Nucleus accumbens (tissue), 56 donors: ENCODE data around the gene PRDM5.
A peak's percentile ranks its signal among the peaks of the same experiment; 100 is the strongest.

Experiments
- DNase-seq, 56 donors: peaks; one replicate each; lab custom pipeline; 2025; lab: John Stamatoyannopoulos, UW

PRDM5 gene

DNA sequence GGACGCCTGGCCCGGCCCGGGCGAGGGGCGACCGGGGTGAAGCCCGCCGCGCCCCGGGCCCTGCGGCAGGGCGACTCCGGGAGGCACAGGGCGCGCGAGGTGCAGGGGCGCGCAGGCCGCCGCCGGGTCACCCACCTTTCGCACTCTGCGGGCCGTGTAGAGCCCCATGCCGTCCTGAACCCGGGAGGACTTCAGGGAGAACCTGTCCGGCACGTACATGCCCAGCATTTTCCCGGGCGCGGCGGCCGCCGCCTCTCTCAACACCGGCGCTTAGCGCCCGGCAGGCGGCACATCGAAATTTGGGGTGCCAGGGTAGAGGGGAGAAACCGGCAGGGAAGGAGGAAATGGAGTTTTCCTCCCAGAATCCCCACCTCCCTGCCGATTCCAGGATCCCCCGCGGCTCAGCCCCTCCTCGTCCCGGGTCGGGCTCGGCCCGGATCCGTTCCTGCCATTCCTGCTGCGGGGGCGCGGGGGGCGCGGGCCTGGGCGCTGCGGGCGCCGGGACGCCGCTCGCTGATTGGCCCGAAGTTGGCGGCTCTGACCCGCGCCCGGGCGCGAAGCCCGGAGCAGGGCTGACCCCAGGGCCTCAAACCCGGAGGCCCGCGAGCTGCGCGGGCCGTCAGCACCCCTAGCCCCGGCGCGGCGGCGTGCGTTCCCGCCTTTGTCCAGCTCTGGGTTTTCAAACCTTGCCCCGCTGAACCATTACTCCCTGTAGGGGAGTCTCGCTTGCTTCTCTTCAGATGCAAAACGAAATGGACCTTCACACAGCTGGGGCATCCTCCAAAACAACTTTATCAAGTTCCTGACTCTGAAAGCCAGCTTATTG, at the start of gene PRDM5:
PRDM5 (minus strand) TSS at position 346 of the 826 bp plus-strand sequence; CDS start at position 228, 118 bp downstream.
- peak in 44 of 56 donors; percentile 5 to 65 (median 26) for DNase-seq

DNA sequence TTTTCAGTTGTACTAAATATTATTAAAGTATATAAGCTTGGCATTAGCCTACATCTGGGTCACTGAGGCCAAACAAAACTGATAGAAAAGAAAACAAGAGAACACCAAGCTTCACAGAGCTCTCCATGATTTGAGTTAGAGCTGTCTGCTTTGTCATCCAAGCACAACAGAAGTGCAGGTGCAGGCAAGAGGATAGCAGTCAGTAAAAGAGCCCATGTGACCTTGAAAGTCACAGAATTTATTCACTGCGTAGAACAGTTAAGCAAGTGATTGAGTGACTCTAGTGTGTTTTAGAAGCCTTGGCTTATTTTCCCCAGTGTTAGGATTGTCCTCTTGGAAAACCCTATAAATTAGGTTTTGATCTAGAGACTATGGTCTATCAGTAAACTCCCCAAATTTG, 49.4 kb upstream of the PRDM5 start:
- DNase-seq: no peak

DNA sequence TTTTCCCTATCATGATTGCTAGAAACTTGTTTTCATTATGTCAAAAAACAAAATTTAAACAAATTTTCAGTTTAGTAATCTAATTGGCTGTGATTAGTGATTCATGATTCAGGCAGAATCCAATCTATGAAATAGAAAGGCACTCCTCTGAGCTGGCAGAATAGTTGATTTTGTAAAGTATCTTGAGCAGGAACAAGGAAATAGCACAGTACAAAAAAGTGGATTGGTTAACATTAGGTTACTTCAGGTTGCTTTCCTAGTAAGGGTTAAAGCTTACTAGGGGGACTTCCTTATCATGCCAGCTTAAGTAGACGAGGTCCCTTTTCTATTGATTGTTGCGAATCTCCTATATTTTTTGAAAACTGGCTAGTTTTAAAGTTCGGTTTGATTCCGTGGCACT, 43.4 kb upstream of the PRDM5 start:
- no peak for DNase-seq

DNA sequence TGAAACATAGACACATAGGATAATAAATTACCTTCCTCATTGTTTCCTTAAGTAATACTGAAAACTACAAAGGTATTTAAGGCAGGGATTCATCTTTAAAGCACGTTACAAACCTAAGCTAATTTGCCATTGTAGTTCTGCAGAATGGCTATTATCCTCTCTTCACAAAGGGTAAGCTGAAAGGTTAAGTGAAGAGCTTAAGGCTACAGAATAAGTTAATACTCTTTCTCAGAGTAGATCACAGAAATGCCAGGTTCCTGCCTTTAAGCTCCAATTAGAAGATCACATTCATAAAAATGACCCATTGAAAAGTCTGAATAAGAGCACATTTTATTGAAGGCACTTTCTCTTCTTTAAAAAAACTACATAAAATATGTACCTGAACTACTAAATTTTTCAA, 42.1 kb upstream of the PRDM5 start:
- DNase-seq: no peak

DNA sequence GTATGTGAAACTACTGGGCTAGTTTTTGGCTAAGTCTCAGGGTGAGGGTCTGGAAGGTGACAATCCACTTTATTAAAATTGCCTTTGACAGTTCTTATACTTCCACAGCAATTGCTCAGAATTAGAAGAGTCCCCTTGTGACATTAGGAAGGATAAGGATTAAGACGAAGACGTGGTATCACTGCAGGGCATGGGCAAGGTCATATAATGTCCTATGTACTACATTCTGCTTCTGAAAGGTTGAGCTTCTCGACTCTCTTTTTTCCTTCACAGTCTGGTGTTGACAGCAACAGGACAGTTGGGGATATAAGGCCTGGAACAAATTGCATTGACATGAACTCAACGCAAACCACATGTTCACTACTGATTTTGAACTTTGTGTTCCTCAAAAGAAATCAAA, 40.9 kb upstream of the PRDM5 start:
- no peak for DNase-seq

DNA sequence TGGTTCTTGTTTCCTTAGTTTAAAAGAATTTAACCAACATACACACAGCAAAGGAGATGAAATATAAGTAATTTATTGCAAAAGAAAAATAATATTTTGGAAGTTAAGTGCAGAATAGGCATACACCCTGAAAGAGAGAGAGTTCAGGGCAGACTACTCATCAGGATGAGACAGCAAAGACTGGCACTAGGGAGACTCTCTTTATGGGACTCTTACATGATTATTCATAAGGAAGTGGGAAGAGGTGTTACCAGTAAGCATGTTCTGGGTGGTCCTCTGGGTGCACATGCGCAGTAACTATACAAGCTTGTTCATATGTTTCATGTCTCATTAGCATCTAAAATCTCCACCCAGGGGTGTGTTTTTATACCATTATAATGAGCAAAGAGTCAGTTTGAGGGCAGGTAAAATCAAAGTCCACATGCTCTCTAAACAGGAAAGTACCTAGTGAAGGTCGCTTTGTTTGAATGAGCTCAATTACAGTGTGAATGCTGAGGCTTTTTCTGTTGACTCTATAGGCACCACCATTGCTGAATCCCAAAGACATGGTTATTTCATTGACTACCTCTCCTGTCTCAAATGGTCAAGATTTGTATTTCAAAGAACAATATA, 38.2 kb upstream of the PRDM5 start:
- DNase-seq: no peak

DNA sequence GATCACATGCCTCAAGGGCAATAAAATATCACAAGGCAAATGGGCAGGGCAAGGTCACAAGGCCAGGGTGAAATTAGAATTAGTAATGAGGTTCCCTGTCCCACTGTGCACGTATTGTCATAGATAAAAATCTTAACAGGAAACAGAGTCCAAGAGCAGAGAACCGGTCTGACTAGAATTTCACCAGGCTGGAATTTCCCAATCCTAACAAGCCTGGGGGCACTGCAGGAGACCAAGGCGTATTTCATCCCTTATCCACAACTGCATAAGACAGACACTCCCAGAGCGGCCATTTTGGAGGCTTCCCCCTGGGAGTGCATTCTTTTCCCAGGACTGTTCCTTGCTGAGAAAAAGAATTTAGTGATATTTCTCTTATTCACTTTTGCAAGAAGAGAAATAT, 25.9 kb upstream of the PRDM5 start:
- DNase-seq: no peak

DNA sequence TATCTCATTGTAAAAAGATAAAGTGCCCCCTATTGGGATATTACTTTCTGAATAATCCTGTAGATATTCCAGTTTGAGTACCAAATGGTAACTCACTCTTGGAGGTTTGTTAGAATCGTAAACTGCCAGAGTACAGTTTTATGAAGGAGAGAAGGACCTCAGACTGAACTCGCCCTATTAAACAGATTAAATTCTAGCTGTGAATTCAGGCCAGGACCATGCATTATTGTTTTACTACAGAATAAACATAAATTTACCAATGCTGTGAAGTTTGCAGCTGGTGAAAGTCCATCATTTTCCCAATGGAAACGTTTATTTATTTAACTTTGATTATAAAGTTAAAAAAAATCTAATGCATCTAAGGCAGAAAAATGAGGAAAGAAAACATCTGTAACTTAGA, 20.2 kb upstream of the PRDM5 start:
- no peak for DNase-seq

DNA sequence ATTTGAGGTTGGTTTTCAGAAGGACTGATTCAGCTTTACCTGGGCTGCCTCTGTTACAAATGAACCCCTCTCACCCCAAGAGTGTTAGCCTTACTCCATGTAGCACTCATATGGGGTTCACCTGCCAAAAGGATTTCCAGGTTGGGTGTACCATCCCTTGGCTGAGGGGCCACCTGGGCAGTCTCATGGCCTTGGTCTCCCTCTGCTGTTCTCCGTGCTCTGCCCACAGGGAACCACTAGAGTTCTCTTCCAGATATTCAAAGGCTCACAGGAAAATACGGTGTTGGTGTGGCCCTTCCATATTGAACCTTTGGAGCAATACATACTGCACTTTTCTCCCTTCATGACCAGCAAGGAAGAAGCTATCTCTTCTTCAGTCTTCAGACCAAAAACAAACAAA, 18.0 kb upstream of the PRDM5 start:
- no peak for DNase-seq

DNA sequence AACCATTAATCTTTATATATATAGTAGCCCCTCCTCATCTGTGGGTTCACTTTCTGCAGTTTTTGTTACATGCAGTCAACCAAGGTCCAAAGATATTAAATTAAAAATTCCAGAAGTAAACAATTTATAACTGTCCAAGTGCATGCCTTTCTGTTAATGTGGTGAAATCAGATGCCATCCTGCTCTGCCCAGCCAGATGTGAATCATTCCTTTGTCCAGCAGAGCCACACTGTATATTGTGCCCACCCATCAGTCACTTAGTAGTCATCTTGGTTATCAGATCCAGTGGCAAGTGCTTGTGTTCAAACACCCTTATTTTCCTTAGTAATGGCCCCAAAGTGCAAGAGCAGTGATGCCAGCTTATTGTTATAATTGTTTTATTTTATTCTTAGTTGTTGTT, 17.2 kb upstream of the PRDM5 start:
- no peak for DNase-seq

DNA sequence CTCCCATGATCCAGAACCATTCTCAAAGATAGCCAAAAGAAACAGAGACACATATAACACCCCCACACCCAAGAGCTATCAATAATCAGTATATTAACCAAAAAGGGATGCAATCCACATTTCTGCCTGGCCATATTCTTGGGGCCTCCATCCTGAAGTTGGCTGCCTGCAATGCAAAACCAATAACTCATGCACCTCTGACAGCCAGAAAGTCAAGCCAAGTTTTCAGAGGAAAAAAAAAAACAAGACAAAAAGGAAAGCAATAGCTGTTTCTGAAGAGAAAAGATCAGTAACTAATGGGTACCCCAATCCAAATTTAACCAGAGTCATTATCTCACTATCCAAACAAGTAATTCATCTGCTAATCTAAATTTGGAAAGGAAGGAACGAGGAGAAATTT, 7.3 kb upstream of the PRDM5 start:
- no peak for DNase-seq

DNA sequence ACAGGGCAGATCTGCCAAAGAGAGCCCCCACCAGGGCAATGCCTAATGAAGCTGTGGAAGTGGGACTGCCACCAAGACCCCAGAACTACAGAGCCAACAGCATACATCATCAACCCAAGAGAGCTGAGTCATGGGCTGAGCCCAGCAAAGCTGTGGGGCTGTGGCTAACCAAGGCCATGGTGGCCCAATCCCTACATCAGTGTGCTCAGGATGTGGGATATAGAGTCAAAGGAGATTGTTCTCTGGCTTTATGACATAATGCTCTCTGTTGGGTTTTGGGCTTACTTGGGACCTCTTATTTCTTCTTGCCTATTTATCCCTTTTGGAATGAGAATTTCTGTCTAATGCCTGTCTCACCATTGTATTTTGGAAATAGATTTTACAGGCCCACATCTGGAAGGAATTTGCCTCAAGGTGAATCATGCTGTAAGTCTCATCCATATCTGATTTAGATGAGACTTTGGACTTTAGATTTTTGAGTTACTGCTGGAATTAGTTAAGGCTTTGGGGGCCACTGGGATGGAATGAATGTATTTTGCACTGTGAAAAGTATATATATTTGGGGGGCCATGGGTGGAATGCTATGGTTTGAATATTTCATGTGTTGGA, 5.4 kb upstream of the PRDM5 start:
- no peak for DNase-seq

DNA sequence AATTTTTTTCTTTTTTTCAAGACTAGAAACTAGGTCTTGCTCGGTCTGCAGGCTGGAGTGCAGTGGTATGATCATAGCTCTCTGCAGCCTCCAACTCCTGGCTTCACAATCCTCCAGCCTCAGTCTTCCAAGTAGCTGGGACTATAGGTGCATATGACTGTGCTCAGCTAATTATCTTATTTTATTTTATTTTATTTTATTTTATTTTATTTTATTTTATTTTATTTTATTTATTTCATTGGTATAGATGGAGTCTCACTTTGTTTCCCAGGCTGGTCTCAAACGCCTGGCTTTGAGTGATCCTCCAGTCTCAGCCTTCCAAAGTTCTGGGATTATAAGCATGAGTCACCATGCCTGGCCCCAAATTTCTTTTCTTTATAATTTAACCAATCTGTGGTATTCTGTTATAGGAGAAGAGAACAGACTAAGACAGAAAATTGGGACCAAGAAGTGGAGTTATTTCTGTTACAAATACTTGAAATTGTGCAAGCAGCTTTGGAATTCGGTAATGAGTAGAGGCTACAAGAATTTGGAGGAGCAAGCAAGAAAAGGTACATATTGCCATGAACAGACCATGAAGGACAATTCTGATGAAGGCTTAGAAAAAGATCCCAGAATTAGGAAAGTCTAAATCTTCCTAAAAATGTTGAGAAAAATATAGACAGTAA, 4.0 kb upstream of the PRDM5 start:
- DNase-seq: no peak

DNA sequence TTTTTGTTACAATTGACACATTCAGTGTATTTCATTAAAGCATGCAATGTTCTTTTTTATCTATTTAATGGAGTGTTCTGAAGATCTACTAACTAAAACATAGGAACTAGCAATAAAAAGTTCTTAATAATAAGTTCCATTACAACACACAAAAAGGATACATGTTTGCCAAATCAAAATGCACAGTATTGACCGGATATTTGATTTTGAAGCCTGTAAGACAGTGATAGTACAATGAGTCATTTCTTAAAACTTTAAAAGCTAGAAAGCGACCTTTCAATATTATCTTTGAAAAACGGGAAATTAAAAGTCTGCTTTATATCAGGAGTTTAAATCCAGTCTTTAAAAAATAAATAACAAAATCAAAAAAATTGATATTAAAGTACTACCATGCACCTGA, 2.4 kb upstream of the PRDM5 start:
- DNase-seq: no peak

DNA sequence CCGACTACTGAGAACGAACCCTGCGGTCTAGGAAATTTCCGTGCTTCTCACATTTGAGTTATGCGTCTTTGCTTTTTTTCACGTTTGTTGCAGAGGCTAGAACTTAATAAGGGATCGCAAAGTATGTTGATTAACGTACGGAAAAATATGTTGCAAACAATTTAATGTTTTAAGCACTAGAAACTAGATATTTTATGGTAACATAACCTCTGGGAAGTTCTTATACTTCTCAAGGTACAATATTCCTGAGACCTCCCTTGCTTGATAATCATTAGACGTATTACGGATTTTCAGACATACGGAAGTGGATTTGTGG, 639 bp upstream of the PRDM5 start:
- DNase-seq: no peak

DNA sequence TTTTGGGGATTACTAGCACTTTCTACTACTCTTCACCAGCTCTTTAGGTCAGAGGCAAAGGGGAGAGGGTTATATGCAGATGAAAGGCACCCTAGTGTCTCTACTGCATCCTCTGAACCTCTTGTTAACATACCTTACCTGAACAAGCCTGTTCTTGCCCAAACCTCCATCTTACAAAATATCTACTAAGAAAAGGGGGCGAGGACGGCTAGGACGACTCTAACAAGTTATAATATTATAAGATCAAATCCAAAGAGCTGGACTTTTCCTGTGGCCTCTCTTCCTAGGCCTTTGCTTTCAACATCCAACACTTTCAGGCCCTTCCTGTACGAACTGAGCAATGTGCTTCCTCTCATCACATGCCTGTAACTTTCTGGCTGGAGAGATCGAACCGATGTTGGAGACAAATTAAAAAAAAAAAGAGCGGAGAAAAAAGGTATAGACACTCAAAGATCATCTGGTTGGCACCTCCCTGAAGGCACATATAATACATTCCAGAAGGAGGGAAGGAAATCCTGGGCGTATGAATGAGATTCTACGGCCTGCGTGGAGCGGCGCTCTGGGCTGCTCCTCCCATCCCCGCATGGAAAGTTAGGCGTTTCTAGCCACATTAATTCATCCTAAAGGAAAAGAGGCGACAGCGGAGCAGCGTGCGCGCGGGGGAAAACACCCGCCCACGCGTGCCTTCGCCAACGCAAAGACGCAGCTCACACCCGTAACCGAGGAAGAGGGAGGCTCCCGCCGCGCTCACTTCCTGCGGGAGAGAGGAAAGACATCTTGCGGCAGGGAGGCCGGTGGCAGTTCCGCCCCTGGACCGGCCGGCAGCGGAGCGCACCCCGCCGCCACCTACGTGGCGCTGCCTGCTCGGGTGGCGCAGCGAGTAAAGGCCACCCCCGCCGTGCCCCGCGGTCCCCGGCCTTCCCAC, 808 bp downstream of the PRDM5 start:
- DNase-seq: peak in 46 of 56 donors; percentile 8 to 76 (median 34)

DNA sequence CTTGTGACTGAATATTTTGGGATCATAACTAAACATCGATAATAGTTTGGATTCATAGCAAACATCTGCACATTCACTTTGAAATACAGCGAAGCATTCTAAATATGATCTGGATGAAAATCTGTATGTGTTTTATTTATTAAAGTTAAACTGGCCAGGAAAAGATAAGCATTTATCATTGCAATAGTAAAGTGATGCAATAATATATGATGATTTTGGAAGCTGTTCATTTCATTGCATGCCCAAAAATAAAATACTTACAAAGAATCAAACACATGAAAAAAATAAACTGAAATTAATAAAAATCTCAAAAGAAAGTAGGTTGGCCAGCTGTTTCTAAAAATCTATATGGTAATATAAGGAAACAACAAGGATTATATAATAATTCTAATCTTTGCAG, 1.9 kb downstream of the PRDM5 start:
- no peak for DNase-seq

DNA sequence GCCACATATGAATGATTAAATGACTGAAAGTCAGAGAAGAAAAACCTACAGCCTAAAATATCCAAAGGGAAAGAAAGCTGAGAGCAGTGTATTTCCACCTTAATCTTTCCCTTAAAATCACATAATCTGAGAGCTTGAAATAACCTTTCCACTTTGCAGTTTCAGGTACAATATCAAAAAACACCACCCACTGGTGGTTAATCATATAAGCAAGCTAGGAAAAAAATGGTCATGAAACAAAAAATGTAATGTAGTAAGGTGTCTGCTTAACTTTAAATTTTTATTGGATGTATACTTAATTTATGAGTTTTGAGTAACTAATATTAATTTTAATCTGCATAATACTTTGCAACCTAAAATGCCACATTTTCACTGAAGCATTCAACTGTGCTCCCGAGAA, 3.2 kb downstream of the PRDM5 start:
- DNase-seq: no peak

DNA sequence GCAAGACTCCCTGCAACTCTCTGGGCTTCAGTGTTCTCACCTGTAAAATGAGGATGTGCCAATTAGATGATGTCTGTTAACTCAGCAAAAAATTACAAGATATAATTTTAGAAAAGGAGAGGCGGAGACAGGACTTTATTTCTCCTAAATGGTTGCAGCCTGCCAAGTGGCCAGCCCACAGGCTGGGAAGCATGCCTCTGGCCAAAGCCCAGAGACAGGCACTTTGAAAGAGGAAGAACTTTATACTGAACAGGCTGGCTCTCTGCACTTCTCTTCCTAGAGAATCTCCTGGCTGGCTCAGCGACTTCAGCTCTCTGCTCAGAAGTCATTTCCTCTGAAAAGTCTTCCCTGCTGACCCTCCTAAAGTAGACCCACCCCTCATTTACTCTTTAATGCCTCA, 3.7 kb downstream of the PRDM5 start:
- DNase-seq: peak in 13 of 56 donors; percentile 1 to 26 (median 10)

DNA sequence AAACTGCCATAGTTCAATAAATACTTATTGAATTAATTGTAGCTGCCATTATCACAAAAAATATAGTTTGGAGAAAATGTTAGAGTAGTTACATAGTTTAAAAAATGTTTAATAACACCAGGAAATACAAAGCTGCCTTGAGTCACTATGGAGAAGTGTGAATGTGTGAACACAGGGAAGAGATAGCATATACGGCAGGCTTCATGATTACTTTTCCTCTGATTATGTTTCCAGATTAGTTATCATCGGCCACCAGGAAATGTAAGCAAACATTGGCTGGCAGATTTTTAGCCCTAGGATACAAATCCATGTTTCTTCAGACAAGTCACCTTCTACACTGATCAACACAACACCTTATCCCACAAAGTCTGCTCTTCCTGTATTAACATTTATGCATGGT, 4.4 kb downstream of the PRDM5 start:
- DNase-seq: no peak
